Measurements from ENCODE around the gene ZNF488. TPM values are rescaled to one million over a fixed set of nuclear protein-coding genes. Genes with fewer than 3 reads are reported as not detected.

Gene ZNF488
- total RNA-seq, 2 donors from 2014 or later: 0.53 to 1.2 TPM

DNA sequence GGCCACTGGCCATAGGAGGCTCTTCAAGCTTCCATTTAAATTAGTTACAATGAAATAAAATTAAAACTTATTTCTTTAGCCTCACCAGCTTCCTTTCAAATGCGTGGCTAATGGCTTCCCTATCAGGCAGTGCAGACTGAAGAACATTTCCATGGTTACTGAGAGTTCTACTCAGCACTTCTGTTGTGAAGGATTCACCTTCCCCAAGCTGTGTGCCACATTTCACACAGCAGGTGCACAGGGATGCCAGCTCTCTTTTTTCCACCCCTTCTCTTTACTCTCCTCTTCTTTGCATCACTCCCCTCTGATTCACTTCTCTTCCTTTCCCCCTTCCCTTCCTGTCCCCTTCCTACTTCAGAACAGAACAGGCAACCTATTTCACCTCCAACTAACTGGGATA is 61.0 kb downstream of the ZNF488 start:
- H3K27me3 Mint-ChIP-seq (ENCODE audit: insufficient read depth): peaks cover 2% of the 10 kb centered on the region
- DNase-seq: no peak
- no peaks in the 10 kb centered on the region for H3K36me3 Mint-ChIP-seq (ENCODE audit: low read depth)

DNA sequence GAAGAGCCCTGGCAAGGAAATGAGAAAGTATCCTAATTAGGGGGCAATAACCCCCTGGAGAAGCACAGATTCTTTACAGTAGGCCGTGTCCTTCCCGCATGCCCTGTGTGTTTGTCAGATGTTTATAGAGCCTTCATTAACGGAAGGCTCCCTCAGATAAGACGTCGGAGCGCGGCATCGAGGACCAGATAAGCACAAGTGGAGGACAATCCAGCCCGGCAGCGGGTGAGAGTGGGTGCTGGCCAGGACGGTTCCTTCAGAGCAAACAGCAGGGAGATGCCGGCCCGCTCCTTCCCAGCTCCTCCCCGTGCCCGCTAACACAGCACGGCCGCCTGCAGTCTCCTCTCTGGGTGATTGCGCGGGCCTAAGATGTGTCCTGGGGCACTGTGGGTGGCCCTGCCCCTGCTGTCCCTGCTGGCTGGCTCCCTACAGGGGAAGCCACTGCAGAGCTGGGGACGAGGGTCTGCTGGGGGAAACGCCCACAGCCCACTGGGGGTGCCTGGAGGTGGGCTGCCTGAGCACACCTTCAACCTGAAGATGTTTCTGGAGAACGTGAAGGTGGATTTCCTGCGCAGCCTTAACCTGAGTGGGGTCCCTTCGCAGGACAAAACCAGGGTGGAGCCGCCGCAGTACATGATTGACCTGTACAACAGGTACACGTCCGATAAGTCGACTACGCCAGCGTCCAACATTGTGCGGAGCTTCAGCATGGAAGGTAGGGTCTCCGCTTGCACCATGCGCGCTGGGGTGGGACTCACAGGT is 61.6 kb downstream of the ZNF488 start, which contains the start of gene GDF2:
TSS of gene GDF2 (plus strand) at position 155 of the 762 bp plus-strand sequence. CDS start at position 370, 215 bp downstream.
- no peak for DNase-seq
- H3K27me3 ChIP-seq (ENCODE audit: control insufficient read depth, insufficient read depth, low read length, poor library complexity, severe bottlenecking): no peaks in the 10 kb centered on the region
- Mint-ChIP-seq H3K4me1 (no peaks in the 10 kb centered on the region), H3K9me3 (no peaks in the 10 kb centered on the region), H3K27me3 (ENCODE audit: insufficient read depth) (peaks cover 2% of the 10 kb centered on the region), H3K27ac (no peak within 1 kb of the TSS), H3K4me3 (no peak within 1 kb of the TSS), H3K36me3 (ENCODE audit: low read depth) (no peaks in the 10 kb centered on the region)
- no peak within 1 kb of the TSS for H3K9ac ChIP-seq (ENCODE audit: extremely low read depth, low read length, poor library complexity, severe bottlenecking)
- H3K36me3 ChIP-seq (ENCODE audit: control insufficient read depth, insufficient read depth, low read length): no peaks in the 10 kb centered on the region
- TF ChIP-seq, protein P1, sequence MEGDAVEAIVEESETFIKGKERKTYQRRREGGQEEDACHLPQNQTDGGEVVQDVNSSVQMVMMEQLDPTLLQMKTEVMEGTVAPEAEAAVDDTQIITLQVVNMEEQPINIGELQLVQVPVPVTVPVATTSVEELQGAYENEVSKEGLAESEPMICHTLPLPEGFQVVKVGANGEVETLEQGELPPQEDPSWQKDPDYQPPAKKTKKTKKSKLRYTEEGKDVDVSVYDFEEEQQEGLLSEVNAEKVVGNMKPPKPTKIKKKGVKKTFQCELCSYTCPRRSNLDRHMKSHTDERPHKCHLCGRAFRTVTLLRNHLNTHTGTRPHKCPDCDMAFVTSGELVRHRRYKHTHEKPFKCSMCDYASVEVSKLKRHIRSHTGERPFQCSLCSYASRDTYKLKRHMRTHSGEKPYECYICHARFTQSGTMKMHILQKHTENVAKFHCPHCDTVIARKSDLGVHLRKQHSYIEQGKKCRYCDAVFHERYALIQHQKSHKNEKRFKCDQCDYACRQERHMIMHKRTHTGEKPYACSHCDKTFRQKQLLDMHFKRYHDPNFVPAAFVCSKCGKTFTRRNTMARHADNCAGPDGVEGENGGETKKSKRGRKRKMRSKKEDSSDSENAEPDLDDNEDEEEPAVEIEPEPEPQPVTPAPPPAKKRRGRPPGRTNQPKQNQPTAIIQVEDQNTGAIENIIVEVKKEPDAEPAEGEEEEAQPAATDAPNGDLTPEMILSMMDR (conservative IDR thresholded peaks at IDR 0.05): no peak
- H3K9me3 ChIP-seq (ENCODE audit: control insufficient read depth, low read length): no peaks in the 10 kb centered on the region
- H3K4me3 ChIP-seq (ENCODE audit: low read length): no peak within 1 kb of the TSS
- H3K4me1 ChIP-seq (ENCODE audit: control insufficient read depth, insufficient read depth, low read length): no peaks in the 10 kb centered on the region
- WGBS, 2 experiments (ENCODE audit: insufficient coverage in 1 of 2, insufficient read length in 1 of 2): 93 to 96% methylated on average over 34 to 35 of the region's 35 CpGs
- H3K27ac ChIP-seq (ENCODE audit: low read depth, low read length): no peak within 1 kb of the TSS

More for the DNA sequence above, 61.0 kb downstream of the ZNF488 start:
- H3K4me1 ChIP-seq (ENCODE audit: control insufficient read depth, insufficient read depth, low read length): no peaks in the 10 kb centered on the region
- no peak overlapping the region for H3K4me3 Mint-ChIP-seq
- no peak overlapping the region for H3K27ac Mint-ChIP-seq
- TF ChIP-seq, protein P1 (conservative IDR thresholded peaks at IDR 0.05): no peak
- no peaks in the 10 kb centered on the region for H3K4me1 Mint-ChIP-seq
- no peaks in the 10 kb centered on the region for H3K27me3 ChIP-seq (ENCODE audit: control insufficient read depth, insufficient read depth, low read length, poor library complexity, severe bottlenecking)
- 80 to 93% methylated on average over 1 of the region's 1 CpG for WGBS, 2 experiments (ENCODE audit: insufficient coverage in 1 of 2, insufficient read length in 1 of 2)
- H3K9me3 ChIP-seq (ENCODE audit: control insufficient read depth, low read length): no peaks in the 10 kb centered on the region
- no peaks in the 10 kb centered on the region for H3K36me3 ChIP-seq (ENCODE audit: control insufficient read depth, insufficient read depth, low read length)
- no peak overlapping the region for H3K9ac ChIP-seq (ENCODE audit: extremely low read depth, low read length, poor library complexity, severe bottlenecking)
- no peak overlapping the region for H3K4me3 ChIP-seq (ENCODE audit: low read length)
- no peak overlapping the region for H3K27ac ChIP-seq (ENCODE audit: low read depth, low read length)
- peaks cover 3% of the 10 kb centered on the region for H3K9me3 Mint-ChIP-seq

DNA sequence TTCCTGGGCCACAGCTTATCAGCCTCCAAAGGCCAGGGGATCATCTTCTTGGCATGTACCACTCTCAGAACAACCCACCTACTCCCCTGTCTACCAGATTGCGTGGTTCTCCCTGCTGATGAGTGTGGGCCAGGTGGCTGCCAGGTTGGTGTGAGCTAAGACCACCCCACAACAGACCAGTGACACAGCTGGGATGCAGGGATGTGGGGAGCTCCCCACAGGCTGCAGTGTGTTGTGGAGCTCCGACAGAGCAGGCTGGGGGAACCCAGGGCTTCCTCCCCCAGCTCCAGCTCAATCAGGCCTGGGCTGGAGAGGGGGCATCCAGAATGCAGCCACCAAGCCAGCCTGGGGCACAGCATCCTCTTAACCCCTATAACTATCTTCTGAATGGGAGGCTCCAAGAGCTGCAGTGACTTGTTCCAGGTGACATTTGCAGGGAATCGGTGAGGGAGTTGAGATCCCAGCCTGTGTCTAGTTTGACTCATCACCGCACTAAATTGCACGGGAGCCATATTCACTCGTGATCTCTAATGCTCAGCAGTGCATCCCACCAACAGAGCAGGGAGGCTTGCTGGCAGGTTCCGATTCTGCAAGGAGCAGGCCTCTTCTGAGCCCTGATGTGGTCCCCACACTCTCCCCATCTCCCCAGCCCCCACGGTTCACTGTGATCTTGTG is 62.4 kb downstream of the ZNF488 start:
- Histone ChIP-seq H3K4me1 (ENCODE audit: control insufficient read depth, insufficient read depth, low read length) (no peaks in the 10 kb centered on the region), H3K27ac (ENCODE audit: low read depth, low read length) (no peak overlapping the region), H3K36me3 (ENCODE audit: control insufficient read depth, insufficient read depth, low read length) (no peaks in the 10 kb centered on the region), H3K4me3 (ENCODE audit: low read length) (no peak overlapping the region), H3K9ac (ENCODE audit: extremely low read depth, low read length, poor library complexity, severe bottlenecking) (no peak overlapping the region), H3K27me3 (ENCODE audit: control insufficient read depth, insufficient read depth, low read length, poor library complexity, severe bottlenecking) (no peaks in the 10 kb centered on the region), H3K9me3 (ENCODE audit: control insufficient read depth, low read length) (no peaks in the 10 kb centered on the region)
- Mint-ChIP-seq H3K4me1 (no peaks in the 10 kb centered on the region), H3K36me3 (ENCODE audit: low read depth) (no peaks in the 10 kb centered on the region), H3K27ac (no peak overlapping the region), H3K4me3 (no peak overlapping the region), H3K9me3 (no peaks in the 10 kb centered on the region), H3K27me3 (ENCODE audit: insufficient read depth) (peaks cover 2% of the 10 kb centered on the region)
- no peak for DNase-seq
- TF ChIP-seq, protein P1 (conservative IDR thresholded peaks at IDR 0.05): no peak
- 91 to 93% methylated on average over 6 to 8 of the region's 8 CpGs for WGBS, 2 experiments (ENCODE audit: insufficient coverage in 1 of 2, insufficient read length in 1 of 2)

Measured in endodermal cell (in vitro differentiated cells).